Peyer's patch (tissue), 4 donors: Measurements from ENCODE around the gene TMEM131. TPM values are rescaled to one million over a fixed set of nuclear protein-coding genes. Genes with fewer than 3 reads are reported as not detected.

Experiments
- DNase-seq, 3 donors: peaks; one replicate each; pipeline ENCODE4 v3.0.0-alpha.2; 2017 to 2019
- H3K27ac ChIP-seq, 4 donors: fragments of 200-600 bp; sonication (generic); one replicate each; pipeline ENCODE4 v1.5.1; 2016 to 2019
- H3K27me3 ChIP-seq, 2 donors: fragments of 200-600 bp; sonication (generic); one replicate each; pipeline ENCODE4 v1.5.1; 2019
- H3K36me3 ChIP-seq, 3 donors: fragments of 200-600 bp; sonication (generic); one replicate each; pipeline ENCODE4 v1.5.1; 2016 to 2019
- H3K4me1 ChIP-seq, 4 donors: fragments of 200-600 bp; sonication (generic); one replicate each; pipeline ENCODE4 v1.5.1; 2016 to 2019
- H3K4me3 ChIP-seq, 4 donors: fragments of 200-600 bp; sonication (generic); 1 replicate in 3 of 4; 2 replicates in 1 of 4; pipeline ENCODE4 v1.5.1; 2016 to 2019; ENCODE audit warnings: mild to moderate bottlenecking in 1 of 4
- H3K9me3 ChIP-seq, 4 donors: fragments of 200-600 bp; sonication (generic); one replicate each; pipeline ENCODE4 v1.5.1; 2016 to 2019; ENCODE audit warnings: mild to moderate bottlenecking in 1 of 4
- CTCF ChIP-seq, 6 experiments: fragments of 450-650 bp in 4 of 6; fragments of 200-600 bp in 2 of 6; sonication (generic) in 1 of 6; IDR thresholded peaks; one replicate each; pipeline ENCODE4 v1.5.1; 2017 to 2019; ENCODE audit warnings: antibody characterized with exemption in 6 of 6, mild to moderate bottlenecking in 3 of 6, moderate library complexity in 1 of 6
- POLR2A ChIP-seq, 2 donors: fragments of 450-650 bp; IDR thresholded peaks; one replicate each; pipeline ENCODE4 v1.5.1; 2017; ENCODE audit warnings: antibody characterized with exemption in 2 of 2, mild to moderate bottlenecking in 2 of 2, moderate library complexity in 2 of 2
- total RNA-seq, 4 donors: library from RNA; depleted of rRNA; stranded (reverse); fragments of >200 nt; gene quantifications; one replicate each; pipeline ENCODE4 v1.1.0, GENCODE V29; 2016

TMEM131 gene
- total RNA-seq, 4 donors from 2014 or later, result 64.6 to 86.3 (median 74.5) TPM

DNA sequence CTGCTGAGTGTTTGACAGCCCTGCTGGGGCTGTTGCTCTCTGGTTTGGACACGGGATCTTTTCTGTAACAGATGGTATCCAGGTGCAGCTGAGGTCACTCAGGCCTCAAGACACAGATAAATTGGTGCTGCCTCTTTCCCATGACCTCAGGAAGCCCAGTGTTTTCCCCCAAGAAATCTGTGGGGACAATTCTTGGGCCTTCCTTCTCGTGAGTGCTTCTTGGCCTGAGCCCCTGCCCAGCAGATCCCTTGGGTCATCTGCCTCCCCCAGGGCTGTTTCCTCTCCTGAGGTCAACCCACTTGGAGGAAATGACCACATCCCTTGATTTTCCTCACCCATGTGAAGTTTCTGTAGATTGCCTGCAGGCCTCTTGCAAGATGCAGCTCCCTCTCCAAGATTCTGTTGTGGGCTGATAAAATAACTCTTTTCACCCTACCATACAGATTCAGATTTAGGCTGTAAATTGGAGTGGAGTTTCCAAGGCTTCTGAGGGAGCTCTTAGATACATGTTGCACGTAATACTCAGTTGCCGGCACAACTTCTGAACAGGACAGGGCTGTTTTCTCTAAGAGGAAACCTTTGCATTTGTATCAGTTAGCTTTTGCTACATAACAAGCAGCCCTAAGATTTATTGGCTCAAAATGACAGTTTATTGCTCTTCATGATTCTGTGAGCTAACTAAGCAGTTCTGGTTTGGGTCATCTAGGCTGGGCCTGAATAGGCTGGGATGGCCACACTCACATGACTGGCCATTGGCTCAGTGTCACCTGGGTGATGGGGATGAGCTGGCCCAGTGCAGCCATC, 269.3 kb downstream of the TMEM131 start:
- H3K27ac ChIP-seq, result no peak overlapping the region
- peaks cover 0 to 8% (median 1%) of the 10 kb centered on the region in 4 donors for H3K9me3 ChIP-seq
- TF ChIP-seq CTCF (IDR thresholded peaks at IDR 0.05) (no peak), POLR2A (IDR thresholded peaks at IDR 0.05) (no peak)
- peak in 1 of 3 donors; percentile 20 for DNase-seq
- H3K27me3 ChIP-seq, result no peaks in the 10 kb centered on the region
- H3K4me3 ChIP-seq, result no peak overlapping the region
- H3K4me1 ChIP-seq, result peaks cover 0 to 3% (median 0%) of the 10 kb centered on the region in 4 donors
- no peaks in the 10 kb centered on the region for H3K36me3 ChIP-seq

DNA sequence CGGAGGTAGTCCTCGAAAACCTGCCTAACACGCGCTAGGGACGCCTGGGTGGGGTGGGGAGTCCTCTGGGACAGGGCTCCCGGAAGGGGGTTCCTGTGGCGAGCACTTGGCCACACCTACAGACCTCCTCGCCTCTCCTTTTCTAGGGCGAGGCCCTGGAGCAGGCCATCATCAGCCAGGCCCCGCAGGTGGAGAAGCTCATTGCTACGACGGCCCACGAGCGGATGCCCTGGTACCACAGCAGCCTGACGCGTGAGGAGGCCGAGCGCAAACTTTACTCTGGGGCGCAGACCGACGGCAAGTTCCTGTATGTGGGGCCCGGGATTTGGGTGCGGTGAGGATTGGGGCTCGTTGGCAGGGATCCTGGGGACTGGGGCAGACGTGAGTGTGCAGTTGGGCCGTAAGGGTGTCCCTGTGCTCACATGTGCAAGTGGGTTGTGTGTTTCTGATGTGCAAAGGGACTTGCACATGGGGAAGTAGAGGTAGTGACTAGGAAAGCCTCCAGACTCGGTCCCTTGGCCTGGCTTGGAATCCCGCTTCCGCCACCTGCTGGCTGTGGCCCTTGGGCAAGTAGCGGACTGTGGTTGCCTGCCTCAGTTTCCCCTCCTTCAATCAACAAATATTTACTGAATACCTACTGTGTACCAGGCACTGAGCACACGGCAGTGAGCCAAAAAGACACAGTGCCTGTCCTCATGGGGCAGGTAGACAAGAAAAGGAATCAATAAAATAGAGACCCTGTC, 270.6 kb downstream of the TMEM131 start:
- H3K9me3 ChIP-seq, result peaks cover 0 to 5% (median 1%) of the 10 kb centered on the region in 4 donors
- no peak overlapping the region for H3K4me3 ChIP-seq
- H3K27me3 ChIP-seq, result no peaks in the 10 kb centered on the region
- TF ChIP-seq CTCF (IDR thresholded peaks at IDR 0.05) (no peak), POLR2A (IDR thresholded peaks at IDR 0.05) (no peak)
- H3K36me3 ChIP-seq, result no peaks in the 10 kb centered on the region
- H3K4me1 ChIP-seq, result peaks cover 0 to 3% (median 0%) of the 10 kb centered on the region in 4 donors
- H3K27ac ChIP-seq, result no peak overlapping the region
- peak in 1 of 3 donors; percentile 27 for DNase-seq

GRCh38 chr2:97724501-97724900, 271.2 kb downstream of the TMEM131 start:
- Histone ChIP-seq H3K27ac (no peak overlapping the region), H3K4me3 (no peak overlapping the region), H3K9me3 (peaks cover 0 to 2% (median 0%) of the 10 kb centered on the region in 4 donors), H3K36me3 (no peaks in the 10 kb centered on the region), H3K4me1 (peaks cover 0 to 3% (median 0%) of the 10 kb centered on the region in 4 donors), H3K27me3 (no peaks in the 10 kb centered on the region)
- DNase-seq, result peak in 1 of 3 donors; percentile 47
- TF ChIP-seq POLR2A (IDR thresholded peaks at IDR 0.05), result no peak
- no peak for TF ChIP-seq CTCF (IDR thresholded peaks at IDR 0.05)

DNA sequence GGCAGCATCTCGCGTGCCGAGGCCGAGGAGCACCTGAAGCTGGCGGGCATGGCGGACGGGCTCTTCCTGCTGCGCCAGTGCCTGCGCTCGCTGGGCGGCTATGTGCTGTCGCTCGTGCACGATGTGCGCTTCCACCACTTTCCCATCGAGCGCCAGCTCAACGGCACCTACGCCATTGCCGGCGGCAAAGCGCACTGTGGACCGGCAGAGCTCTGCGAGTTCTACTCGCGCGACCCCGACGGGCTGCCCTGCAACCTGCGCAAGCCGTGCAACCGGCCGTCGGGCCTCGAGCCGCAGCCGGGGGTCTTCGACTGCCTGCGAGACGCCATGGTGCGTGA, 271.7 kb downstream of the TMEM131 start:
- peaks cover 0 to 2% (median 0%) of the 10 kb centered on the region in 4 donors for H3K9me3 ChIP-seq
- no peak overlapping the region for H3K27ac ChIP-seq
- H3K4me1 ChIP-seq, result peaks cover 0 to 3% (median 0%) of the 10 kb centered on the region in 4 donors
- no peaks in the 10 kb centered on the region for H3K36me3 ChIP-seq
- no peak for DNase-seq
- TF ChIP-seq CTCF (IDR thresholded peaks at IDR 0.05), result no peak
- no peak for TF ChIP-seq POLR2A (IDR thresholded peaks at IDR 0.05)
- H3K4me3 ChIP-seq, result no peak overlapping the region
- no peaks in the 10 kb centered on the region for H3K27me3 ChIP-seq

DNA sequence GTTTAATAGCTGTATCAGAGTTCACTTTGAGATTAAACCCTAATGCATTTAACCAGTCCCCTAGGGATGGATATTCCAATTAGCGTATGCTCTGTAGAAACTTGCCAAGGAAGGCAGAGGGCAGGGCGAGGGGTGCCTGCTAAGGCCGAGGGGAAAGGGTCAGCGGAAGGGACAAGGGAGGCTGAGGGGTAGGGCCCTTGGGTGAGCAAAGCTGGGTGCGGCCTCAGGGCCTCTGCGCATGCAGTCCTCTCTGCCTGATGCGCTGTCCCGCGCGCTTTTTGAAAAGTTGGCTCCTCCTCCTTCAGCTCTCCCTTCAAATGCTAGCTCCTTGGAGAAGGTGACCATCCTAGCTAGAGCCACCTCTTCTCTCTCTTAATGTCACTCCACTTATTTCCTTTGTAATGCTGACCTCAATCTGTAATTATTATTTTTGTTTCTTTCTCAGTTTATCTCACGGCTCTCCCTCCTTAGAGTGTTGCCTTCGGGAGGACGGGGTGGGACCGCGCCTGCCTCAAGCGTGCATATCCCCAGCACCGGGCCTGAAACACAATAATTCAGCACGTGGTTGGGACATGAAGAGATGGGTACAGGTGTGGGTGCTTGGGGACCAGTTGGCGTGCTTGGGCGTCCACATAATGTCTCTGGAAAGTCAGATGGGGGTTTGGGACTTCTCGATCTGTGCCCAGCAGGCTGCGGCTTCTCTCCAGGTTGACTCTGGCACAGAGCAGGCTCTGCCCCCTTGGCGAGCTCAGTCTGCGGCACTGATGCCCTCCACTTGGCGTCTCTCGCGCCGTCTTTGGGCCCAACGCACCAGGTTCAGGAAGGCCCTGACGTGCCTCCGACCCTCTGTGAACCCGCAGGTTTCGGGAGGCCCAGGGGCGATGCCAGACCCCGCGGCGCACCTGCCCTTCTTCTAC, 272.3 kb downstream of the TMEM131 start:
- Histone ChIP-seq H3K36me3 (no peaks in the 10 kb centered on the region), H3K27me3 (no peaks in the 10 kb centered on the region), H3K4me3 (no peak overlapping the region), H3K9me3 (peaks cover 0 to 2% (median 0%) of the 10 kb centered on the region in 4 donors), H3K4me1 (peaks cover 0 to 3% (median 0%) of the 10 kb centered on the region in 4 donors), H3K27ac (no peak overlapping the region)
- TF ChIP-seq CTCF (IDR thresholded peaks at IDR 0.05), result no peak
- no peak for TF ChIP-seq POLR2A (IDR thresholded peaks at IDR 0.05)
- peak in 1 of 3 donors; percentile 34 for DNase-seq
